Astrocyte (in vitro differentiated cells and primary cell): ENCODE measurements around the gene NPR2.

ENCODE experiments used
- CTCF ChIP-seq: IDR thresholded peaks from 2 replicates; pipeline ENCODE4 v1.5.1; 2011; ENCODE audit warnings: low read depth, mild to moderate bottlenecking, inconsistent platforms, low read length, moderate library complexity; ENCODE audit not compliant: insufficient read depth
- EZH2 ChIP-seq: IDR thresholded peaks from 2 replicates; pipeline ENCODE4 v1.6.1; 2012; ENCODE audit warnings: mild to moderate bottlenecking, low read length, inconsistent platforms; ENCODE audit not compliant: insufficient read depth

- TF ChIP-seq EZH2 (no peak), CTCF (no peak)
Measured at GRCh38 chr9:35840881-35841644, 49.7 kb downstream of the NPR2 start.
